Hematopoietic multipotent progenitor cell treated with erythropoietin and hydrocortisone succinate and interleukin-3 and kit ligand, for 17 days (in vitro differentiated cells): ENCODE measurements around the gene CEP95.
"Not testable (repeated sequence)": the region's sequence is repeated elsewhere in the genome, so short reads cannot be mapped to it uniquely, and the experiment has no call there.

Source experiments
- DNase-seq: peaks from one replicate; pipeline ENCODE4 v3.0.0-alpha.2; 2015; ENCODE audit warnings: low spot score

The CEP95 gene, protein sequence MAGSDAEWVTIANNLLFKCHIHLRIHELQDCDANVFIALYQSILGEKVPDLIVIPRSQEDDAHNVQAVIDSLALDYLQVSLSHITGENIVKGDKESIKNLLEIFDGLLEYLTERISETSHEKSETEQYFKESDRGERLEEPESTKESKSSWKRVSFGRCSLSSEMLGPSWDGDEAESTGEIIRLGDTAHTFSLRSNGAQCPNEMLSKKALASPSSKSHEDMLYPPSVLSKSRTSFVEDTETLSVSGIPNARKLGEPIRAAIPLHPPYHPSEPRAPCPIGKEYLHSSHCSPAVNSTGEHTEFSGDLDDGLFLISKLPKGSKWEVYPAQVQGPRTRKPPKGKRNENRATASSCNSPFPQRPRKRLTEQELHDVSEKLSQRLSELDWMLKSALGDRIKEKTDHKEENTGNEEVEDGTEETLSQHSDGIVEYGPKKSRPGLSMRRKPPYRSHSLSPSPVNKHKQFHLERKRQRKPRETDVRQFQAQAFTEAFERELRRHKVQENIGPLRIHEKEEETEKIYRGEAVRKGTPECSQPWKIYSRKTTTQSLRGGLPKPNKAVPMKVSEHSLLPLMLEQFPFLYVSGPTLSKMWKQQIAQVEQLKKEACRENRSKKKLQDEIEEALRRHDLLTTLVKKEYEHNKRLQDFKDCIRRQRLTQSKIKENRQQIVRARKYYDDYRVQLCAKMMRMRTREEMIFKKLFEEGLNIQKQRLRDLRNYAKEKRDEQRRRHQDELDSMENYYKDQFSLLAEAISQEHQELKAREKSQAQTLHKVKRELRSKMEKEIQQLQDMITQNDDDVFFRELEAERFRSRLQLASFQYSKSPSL

GRCh38 chr17:64506576-64507412 lies at the start of gene CEP95:
Gene CEP95 (plus strand): TSS chr17:64506977. CDS start chr17:64507098, 121 bp downstream.
- DNase-seq: peak; percentile 96

DNA sequence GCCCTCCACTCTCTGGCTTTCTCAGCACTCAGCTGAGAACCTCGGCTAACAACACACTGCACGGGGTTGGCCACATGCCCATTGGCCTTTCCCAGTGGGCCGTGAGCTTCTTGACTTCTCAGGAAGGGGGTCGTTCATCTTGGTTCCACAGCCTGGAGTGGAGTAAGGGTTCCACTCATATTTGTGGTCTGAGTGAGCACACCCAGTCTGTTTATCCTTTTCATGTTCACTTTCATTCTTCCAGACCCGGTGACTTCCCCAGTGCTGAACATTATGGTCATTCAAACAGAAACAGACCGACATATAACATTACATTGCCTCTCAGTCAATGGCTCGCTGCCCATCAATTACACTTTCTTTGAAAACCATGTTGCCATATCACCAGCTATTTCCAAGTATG lies 49.6 kb upstream of the CEP95 start:
- no peak for DNase-seq

DNA sequence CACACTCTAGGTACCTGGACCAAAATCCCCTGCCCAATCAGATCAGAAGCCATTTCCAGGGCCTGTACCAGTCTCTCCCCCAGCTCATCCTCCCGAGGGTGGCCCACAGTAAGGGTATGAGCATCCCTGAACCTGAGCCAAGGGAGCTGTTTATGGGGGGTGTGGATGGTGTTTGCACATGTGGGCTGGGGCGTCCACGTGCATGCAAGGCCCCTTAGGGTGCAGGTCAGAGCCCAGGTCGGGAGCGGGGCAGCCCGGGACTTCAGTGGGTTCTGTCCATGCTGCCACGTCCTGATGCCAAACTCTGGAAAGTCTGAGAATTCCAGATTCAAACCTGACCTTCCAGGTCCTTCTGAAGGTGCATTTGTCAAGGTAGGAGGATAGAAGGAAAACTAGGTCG lies 48.0 kb upstream of the CEP95 start:
- DNase-seq: no peak

DNA sequence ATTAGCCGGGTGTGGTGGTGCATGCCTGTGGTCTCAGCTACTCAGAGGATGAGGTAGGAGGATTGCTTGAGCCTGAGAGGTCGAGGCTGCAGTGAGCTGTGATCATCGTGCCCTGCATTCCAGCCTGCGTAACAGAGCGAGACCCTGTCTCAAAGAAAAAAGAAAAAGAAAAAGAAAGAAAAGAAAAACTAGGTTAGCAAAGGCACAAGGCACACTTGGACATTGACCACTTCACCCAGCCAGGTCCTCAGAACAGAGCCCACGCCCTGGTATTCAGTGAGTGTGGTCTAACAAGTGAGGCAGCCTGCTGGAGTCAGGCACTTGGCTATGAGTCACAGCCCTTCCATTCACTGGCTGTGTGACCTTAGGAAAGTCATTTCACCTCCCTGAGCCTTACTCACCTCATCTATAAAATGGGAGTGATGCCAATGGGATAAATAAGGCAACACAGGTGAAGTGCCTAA lies 47.5 kb upstream of the CEP95 start:
- no peak for DNase-seq

GRCh38 chr17:64459818-64460217 lies 47.0 kb upstream of the CEP95 start:
- not testable (repeated sequence) for DNase-seq

DNA sequence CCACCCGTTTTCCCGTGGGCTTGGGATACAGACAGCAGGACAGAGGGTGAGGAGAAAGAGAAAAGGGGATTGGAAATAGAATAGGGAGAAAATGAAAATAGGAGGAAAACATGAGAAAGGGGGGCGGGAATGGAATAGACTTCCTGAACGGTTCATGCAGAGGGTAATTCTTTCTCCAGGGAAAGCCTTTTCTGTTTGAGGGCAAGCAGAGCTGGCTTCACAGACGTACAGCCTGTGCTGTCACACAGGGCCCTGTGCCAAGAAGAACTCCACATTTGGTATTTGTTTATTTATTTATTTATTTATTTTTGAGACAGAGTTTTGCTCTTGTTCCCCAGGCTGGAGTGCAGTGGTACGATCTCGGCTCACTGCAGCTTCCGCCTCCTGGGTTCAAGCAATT lies 45.8 kb upstream of the CEP95 start:
- no peak for DNase-seq

DNA sequence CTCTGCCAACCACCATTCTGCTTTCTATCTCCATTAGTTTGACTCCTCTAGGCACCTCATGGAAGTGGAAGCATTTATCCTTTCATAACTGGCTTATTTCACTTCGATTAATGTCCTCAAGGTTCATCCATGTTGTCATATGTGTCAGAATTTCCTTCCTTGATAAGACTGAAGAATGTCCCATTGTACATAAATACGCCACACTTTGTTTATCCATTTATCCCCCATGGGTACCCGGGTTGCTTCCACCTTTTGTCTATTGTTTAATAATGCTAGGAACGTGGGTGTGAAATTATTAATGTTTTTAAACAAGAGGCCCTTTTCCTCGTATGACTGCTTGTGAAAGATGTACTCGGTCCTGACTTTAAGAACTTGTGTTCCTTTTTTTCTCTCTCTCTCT lies 45.0 kb upstream of the CEP95 start:
- no peak for DNase-seq

- no peak for DNase-seq
These were observed 40.6 kb upstream of the CEP95 start for GRCh38 chr17:64466019-64466735.

- DNase-seq: not testable (repeated sequence)
These were observed 39.9 kb upstream of the CEP95 start for GRCh38 chr17:64466834-64467233.

DNA sequence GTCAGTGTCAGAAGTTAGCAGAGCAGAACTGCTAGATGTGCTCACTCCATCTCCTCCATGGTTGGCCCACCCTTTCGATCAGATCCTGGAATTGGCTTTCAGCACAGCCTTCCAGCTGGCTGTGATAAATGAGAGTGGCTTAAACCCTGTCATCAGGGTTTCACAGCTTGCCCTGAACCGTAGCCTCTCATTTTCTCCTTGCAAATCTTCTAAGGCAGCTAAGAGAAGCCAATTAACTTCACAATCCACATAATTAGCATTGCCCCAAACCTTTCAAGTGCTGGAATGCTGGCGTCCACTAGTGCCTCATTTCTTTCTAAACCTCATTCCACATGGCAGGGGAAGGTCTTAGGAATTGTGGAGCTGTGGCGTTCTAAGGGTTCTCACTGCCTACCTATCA lies 36.2 kb upstream of the CEP95 start:
- no peak for DNase-seq

GRCh38 chr17:64471440-64471839 lies 35.3 kb upstream of the CEP95 start:
- no peak for DNase-seq

GRCh38 chr17:64472564-64472963 lies 34.2 kb upstream of the CEP95 start:
- no peak for DNase-seq

DNA sequence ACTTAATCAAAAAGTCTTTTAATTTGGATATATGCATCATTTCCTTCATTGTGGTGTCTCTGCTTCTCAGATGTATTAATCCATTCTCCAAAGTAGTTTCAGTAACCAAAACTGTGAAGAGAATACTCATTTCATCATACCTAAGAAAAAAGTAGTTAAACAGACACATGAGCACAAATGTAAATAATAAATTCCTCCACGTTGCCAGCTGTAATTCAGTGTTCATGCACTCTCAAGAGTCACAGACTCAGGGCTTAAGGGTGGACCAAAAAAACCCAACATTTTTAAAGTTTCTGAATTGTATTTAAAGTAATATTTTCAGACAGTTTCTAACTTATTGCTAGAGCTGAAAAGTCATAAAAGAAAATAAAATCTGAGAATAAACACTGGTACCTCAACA lies 28.9 kb upstream of the CEP95 start:
- DNase-seq: no peak

- no peak for DNase-seq
These were observed 25.8 kb upstream of the CEP95 start for GRCh38 chr17:64480951-64481350.

DNA sequence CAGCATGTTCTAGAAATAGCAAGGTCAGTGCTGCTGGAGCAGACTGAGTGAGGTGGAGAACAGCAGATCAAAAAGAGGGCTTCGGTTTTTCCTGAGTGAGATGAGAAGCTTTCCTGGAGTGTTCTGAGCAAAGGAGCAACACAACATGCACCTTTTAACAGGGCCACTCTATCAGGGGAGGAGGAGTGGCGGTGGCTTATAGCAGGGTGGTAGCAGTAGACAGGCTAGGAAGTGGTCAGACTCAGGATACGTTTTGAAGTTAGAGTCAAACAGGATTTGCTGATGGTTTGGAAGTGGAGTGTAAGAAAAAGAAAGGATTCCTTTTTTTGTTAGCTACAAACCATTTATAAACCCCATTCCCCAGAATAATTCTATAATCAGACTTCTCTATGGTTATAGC lies 22.4 kb upstream of the CEP95 start:
- no peak for DNase-seq

DNA sequence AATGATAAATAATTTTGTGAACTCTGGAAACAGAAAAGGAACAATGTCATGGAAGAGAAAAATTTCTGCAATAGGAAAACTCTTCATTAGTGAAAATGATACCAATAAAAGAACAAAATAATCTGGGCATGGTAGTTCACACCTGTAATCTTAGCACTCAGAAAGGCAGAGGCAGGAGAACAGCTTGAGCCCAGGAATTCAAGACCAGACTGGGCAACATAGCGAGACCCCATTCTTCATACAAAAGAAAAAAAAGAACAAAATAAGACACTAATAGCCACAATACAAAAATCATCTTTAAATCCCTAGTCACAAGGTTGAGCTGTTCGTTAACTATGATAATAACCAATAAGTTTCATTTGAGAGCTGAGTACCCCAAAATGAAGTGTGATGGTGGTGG lies 18.5 kb upstream of the CEP95 start:
- no peak for DNase-seq

DNA sequence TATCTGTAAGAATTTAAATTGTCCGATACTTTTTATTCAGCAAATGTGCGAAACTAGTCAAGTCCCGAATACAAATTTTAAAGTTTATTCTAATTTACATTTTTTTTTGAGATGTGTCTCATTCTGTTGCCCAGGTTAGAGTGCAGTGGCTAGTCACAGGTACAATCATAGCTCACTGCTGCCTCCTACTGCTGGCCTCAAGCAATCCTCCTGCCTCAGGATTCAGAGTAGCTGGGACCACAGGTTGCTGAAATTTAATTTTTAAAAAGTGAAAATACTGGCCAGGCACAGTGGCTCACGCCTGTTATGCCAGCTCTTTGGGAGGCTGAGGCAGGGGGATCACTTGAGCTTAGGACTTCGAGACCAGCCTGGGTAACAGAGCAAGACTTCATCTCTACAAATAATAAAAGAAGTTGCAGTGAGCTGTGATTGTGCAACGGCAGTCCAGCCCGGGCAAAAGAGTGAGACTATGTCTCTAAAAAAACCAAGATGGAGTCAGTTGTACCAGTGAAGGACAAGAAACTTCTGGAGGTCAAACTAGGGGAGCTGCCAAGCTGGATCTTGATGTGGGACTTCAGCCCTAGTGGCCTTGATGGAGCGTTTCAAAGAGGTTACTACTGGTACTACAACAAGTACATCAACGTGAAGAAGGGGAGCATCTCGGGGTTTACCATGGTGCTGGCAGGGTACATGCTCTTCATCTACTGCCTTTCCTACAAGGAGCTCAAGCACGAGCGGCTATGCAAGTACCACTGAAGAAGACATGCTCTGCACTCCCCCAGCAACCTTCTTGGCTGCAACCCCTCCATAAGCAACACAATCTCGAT lies 15.5 kb upstream of the CEP95 start:
- DNase-seq: peak; percentile 61

GRCh38 chr17:64491994-64492393 lies 14.8 kb upstream of the CEP95 start:
- DNase-seq: no peak

- peak; percentile 67 for DNase-seq
These were observed 14.2 kb upstream of the CEP95 start for GRCh38 chr17:64492481-64493109.

DNA sequence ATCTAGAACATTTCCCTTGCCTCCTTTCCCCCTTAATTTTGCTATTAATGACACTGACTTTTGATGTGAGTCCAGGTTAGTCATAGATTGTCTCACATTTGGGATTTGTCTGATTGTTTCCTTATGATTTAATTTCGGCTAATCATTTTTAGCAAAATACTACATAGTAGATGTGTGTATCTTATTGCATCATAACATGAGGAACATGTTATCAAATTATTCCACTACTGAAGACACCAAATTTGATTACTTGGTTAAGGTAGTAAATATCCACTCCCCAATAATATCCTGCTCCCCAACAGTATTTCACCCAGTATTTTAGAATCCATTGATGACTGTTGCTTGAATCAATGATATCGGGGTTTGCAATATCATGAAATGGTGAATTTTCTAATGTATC lies 12.7 kb upstream of the CEP95 start:
- no peak for DNase-seq
